Measurements from ENCODE around the gene OVOL2. TPM values are rescaled to one million over a fixed set of nuclear protein-coding genes. Genes with fewer than 3 reads are reported as not detected.

OVOL2 gene
- total and polyA plus RNA-seq, 3 experiments from 2014 or later = not detected

GRCh38 chr20:17995967-17996819 is 61.5 kb downstream of the OVOL2 start:
- ChIA-PET POLR2A (no interaction called here), CTCF (interaction anchor here (1.1 to 3.6 kb wide), 13 partner anchors 12 to 491 kb away, joined by 3 to 25 read pairs (median 5); partner anchors contain the start of genes DSTN, MGME1, RRBP1 and SNX5)
- Histone ChIP-seq H3K27me3 (ENCODE audit: insufficient read depth, low read length, poor library complexity, severe bottlenecking) (no peaks in the 10 kb centered on the region), H3K4me3 (ENCODE audit: low read length) (no peak overlapping the region), H3K4me1 (ENCODE audit: insufficient read depth, low read length) (peaks cover 3% of the 10 kb centered on the region), H3K9me3 (ENCODE audit: low read length) (no peaks in the 10 kb centered on the region), H3K27ac (ENCODE audit: low read depth, low read length) (no peak overlapping the region), H3K36me3 (ENCODE audit: insufficient read depth, low read length) (no peaks in the 10 kb centered on the region)
- Mint-ChIP-seq H3K4me3 (no peak overlapping the region), H3K36me3 (no peaks in the 10 kb centered on the region), H3K27me3 (no peaks in the 10 kb centered on the region), H3K9me3 (no peaks in the 10 kb centered on the region), H3K27ac (peak overlapping the region in 2 of 8 donors; percentile 9 to 19), H3K4me1 (peaks cover 5 to 7% (median 6%) of the 10 kb centered on the region in 3 donors)
- peak; percentile 3 to 59 (median 51) for DNase-seq

- H3K4me3 Mint-ChIP-seq = no peak overlapping the region
- POLR2A ChIA-PET = no interaction called here
Measured at GRCh38 chr20:17993546-17993945, 64.2 kb downstream of the OVOL2 start.

GRCh38 chr20:17992847-17993513 is 64.7 kb downstream of the OVOL2 start:
- peaks cover 8 to 11% (median 9%) of the 10 kb centered on the region in 3 donors for H3K4me1 Mint-ChIP-seq
- no peaks in the 10 kb centered on the region for H3K9me3 Mint-ChIP-seq
- Histone ChIP-seq H3K4me3 (ENCODE audit: low read length) (no peak overlapping the region), H3K36me3 (ENCODE audit: insufficient read depth, low read length) (no peaks in the 10 kb centered on the region), H3K27ac (ENCODE audit: low read depth, low read length) (no peak overlapping the region), H3K27me3 (ENCODE audit: insufficient read depth, low read length, poor library complexity, severe bottlenecking) (no peaks in the 10 kb centered on the region), H3K4me1 (ENCODE audit: insufficient read depth, low read length) (peaks cover 8% of the 10 kb centered on the region), H3K9me3 (ENCODE audit: low read length) (no peaks in the 10 kb centered on the region)
- no peak for DNase-seq
- POLR2A ChIA-PET = no interaction called here
- H3K4me3 Mint-ChIP-seq = no peak overlapping the region
- CTCF ChIA-PET = interaction anchor here (0.6 to 1.8 kb wide), 2 partner anchors 275 to 487 kb away, joined by 3 to 7 read pairs; no protein-coding TSS in a partner anchor
- H3K27ac Mint-ChIP-seq = peak overlapping the region in 2 of 8 donors; percentile 9 to 54
- H3K27me3 Mint-ChIP-seq = no peaks in the 10 kb centered on the region
- peaks cover 0 to 21% (median 2%) of the 10 kb centered on the region in 3 donors for H3K36me3 Mint-ChIP-seq

More at GRCh38 chr20:17993546-17993945, 64.2 kb downstream of the OVOL2 start:
- Mint-ChIP-seq H3K4me1 (peaks cover 5 to 7% (median 6%) of the 10 kb centered on the region in 3 donors), H3K27me3 (no peaks in the 10 kb centered on the region), H3K9me3 (no peaks in the 10 kb centered on the region), H3K27ac (no peak overlapping the region), H3K36me3 (peaks cover 0 to 17% (median 2%) of the 10 kb centered on the region in 3 donors)
- Histone ChIP-seq H3K9me3 (ENCODE audit: low read length) (no peaks in the 10 kb centered on the region), H3K4me1 (ENCODE audit: insufficient read depth, low read length) (peaks cover 3% of the 10 kb centered on the region), H3K36me3 (ENCODE audit: insufficient read depth, low read length) (no peaks in the 10 kb centered on the region), H3K27ac (ENCODE audit: low read depth, low read length) (no peak overlapping the region), H3K27me3 (ENCODE audit: insufficient read depth, low read length, poor library complexity, severe bottlenecking) (no peaks in the 10 kb centered on the region), H3K4me3 (ENCODE audit: low read length) (no peak overlapping the region)
- CTCF ChIA-PET = interaction anchor here (0.9 to 1.8 kb wide), 3 partner anchors 54 to 488 kb away, joined by 3 to 7 read pairs (median 3); no protein-coding TSS in a partner anchor
- no peak for DNase-seq

- H3K27me3 Mint-ChIP-seq = no peaks in the 10 kb centered on the region
- peak overlapping the region in 4 of 8 donors; percentile 15 to 50 (median 32) for H3K27ac Mint-ChIP-seq
- peak overlapping the region in 1 of 7 donors; percentile 13 for H3K4me3 Mint-ChIP-seq
- no peak overlapping the region for H3K27ac ChIP-seq (ENCODE audit: low read depth, low read length)
- H3K4me1 ChIP-seq (ENCODE audit: insufficient read depth, low read length) = peaks cover 16% of the 10 kb centered on the region
- ChIA-PET POLR2A (no interaction called here), CTCF (interaction anchor here (0.6 to 1.8 kb wide), 2 partner anchors 276 to 486 kb away, joined by 3 to 7 read pairs; no protein-coding TSS in a partner anchor)
- no peaks in the 10 kb centered on the region for H3K36me3 ChIP-seq (ENCODE audit: insufficient read depth, low read length)
- peaks cover 0 to 26% (median 5%) of the 10 kb centered on the region in 3 donors for H3K36me3 Mint-ChIP-seq
- H3K27me3 ChIP-seq (ENCODE audit: insufficient read depth, low read length, poor library complexity, severe bottlenecking) = no peaks in the 10 kb centered on the region
- H3K9me3 ChIP-seq (ENCODE audit: low read length) = no peaks in the 10 kb centered on the region
- H3K4me1 Mint-ChIP-seq = peaks cover 14 to 18% (median 14%) of the 10 kb centered on the region in 3 donors
- DNase-seq = no peak
- no peaks in the 10 kb centered on the region for H3K9me3 Mint-ChIP-seq
- no peak overlapping the region for H3K4me3 ChIP-seq (ENCODE audit: low read length)
Measured at GRCh38 chr20:17992224-17992637, 65.5 kb downstream of the OVOL2 start.

- CTCF ChIA-PET = interaction anchor here (1.4 kb wide), 1 partner anchor 307 kb away, joined by 3 read pairs; no protein-coding TSS in a partner anchor
- no peak for DNase-seq
- Mint-ChIP-seq H3K9me3 (no peaks in the 10 kb centered on the region), H3K27me3 (no peaks in the 10 kb centered on the region), H3K4me3 (no peak overlapping the region), H3K36me3 (peaks cover 0 to 31% (median 5%) of the 10 kb centered on the region in 3 donors), H3K27ac (no peak overlapping the region), H3K4me1 (peaks cover 7 to 11% (median 10%) of the 10 kb centered on the region in 3 donors)
- H3K27me3 ChIP-seq (ENCODE audit: insufficient read depth, low read length, poor library complexity, severe bottlenecking) = no peaks in the 10 kb centered on the region
- no peak overlapping the region for H3K27ac ChIP-seq (ENCODE audit: low read depth, low read length)
- no peaks in the 10 kb centered on the region for H3K36me3 ChIP-seq (ENCODE audit: insufficient read depth, low read length)
- peaks cover 13% of the 10 kb centered on the region for H3K4me1 ChIP-seq (ENCODE audit: insufficient read depth, low read length)
- no peaks in the 10 kb centered on the region for H3K9me3 ChIP-seq (ENCODE audit: low read length)
- no peak overlapping the region for H3K4me3 ChIP-seq (ENCODE audit: low read length)
- POLR2A ChIA-PET = interaction anchor here (0.6 kb wide), 1 partner anchor 375 kb away, joined by 3 read pairs; no protein-coding TSS in a partner anchor
Measured at GRCh38 chr20:17990278-17990972, 67.3 kb downstream of the OVOL2 start.

- Mint-ChIP-seq H3K27me3 (no peaks in the 10 kb centered on the region), H3K36me3 (peaks cover 0 to 41% (median 6%) of the 10 kb centered on the region in 3 donors), H3K4me3 (peak overlapping the region in 1 of 7 donors; percentile 59), H3K27ac (peak overlapping the region in 4 of 8 donors; percentile 35 to 86 (median 68)), H3K4me1 (peaks cover 13 to 23% (median 17%) of the 10 kb centered on the region in 3 donors), H3K9me3 (no peaks in the 10 kb centered on the region)
- POLR2A ChIA-PET = interaction anchor here (0.6 kb wide), 1 partner anchor 10 kb away, joined by 3 read pairs; no protein-coding TSS in a partner anchor
- peaks cover 13% of the 10 kb centered on the region for H3K4me1 ChIP-seq (ENCODE audit: insufficient read depth, low read length)
- peak in 2 of 5 donors; percentile 45 to 74 for DNase-seq
- no peaks in the 10 kb centered on the region for H3K27me3 ChIP-seq (ENCODE audit: insufficient read depth, low read length, poor library complexity, severe bottlenecking)
- no peaks in the 10 kb centered on the region for H3K36me3 ChIP-seq (ENCODE audit: insufficient read depth, low read length)
- CTCF ChIA-PET = no interaction called here
- no peak overlapping the region for H3K4me3 ChIP-seq (ENCODE audit: low read length)
- H3K9me3 ChIP-seq (ENCODE audit: low read length) = no peaks in the 10 kb centered on the region
- H3K27ac ChIP-seq (ENCODE audit: low read depth, low read length) = no peak overlapping the region
Measured at GRCh38 chr20:17987988-17988387, 69.7 kb downstream of the OVOL2 start.

GRCh38 chr20:17985388-17986018 is 72.2 kb downstream of the OVOL2 start:
- CTCF ChIA-PET = no interaction called here
- Mint-ChIP-seq H3K36me3 (peaks cover 3 to 45% (median 12%) of the 10 kb centered on the region in 3 donors), H3K27ac (no peak overlapping the region)

More at GRCh38 chr20:17985388-17986018, 72.2 kb downstream of the OVOL2 start:
- peaks cover 13% of the 10 kb centered on the region for H3K4me1 ChIP-seq (ENCODE audit: insufficient read depth, low read length)
- DNase-seq = no peak
- H3K27ac ChIP-seq (ENCODE audit: low read depth, low read length) = no peak overlapping the region
- Mint-ChIP-seq H3K4me3 (no peak overlapping the region), H3K9me3 (no peaks in the 10 kb centered on the region), H3K4me1 (peaks cover 13 to 29% (median 17%) of the 10 kb centered on the region in 3 donors), H3K27me3 (no peaks in the 10 kb centered on the region)
- POLR2A ChIA-PET = interaction anchor here (0.5 kb wide), 1 partner anchor 506 kb away, joined by 5 read pairs; no protein-coding TSS in a partner anchor
- no peaks in the 10 kb centered on the region for H3K9me3 ChIP-seq (ENCODE audit: low read length)
- H3K27me3 ChIP-seq (ENCODE audit: insufficient read depth, low read length, poor library complexity, severe bottlenecking) = no peaks in the 10 kb centered on the region
- H3K4me3 ChIP-seq (ENCODE audit: low read length) = no peak overlapping the region
- H3K36me3 ChIP-seq (ENCODE audit: insufficient read depth, low read length) = no peaks in the 10 kb centered on the region

Measured in CD8-positive, alpha-beta memory T cell (primary cell).